ENCODE results near the gene NELL2. TPM values are rescaled to one million over a fixed set of nuclear protein-coding genes. Genes with fewer than 3 reads are reported as not detected.
A peak's percentile ranks its signal among the peaks of the same experiment; 100 is the strongest.
"Not testable (repeated sequence)": the region's sequence is repeated elsewhere in the genome, so short reads cannot be mapped to it uniquely, and the experiment has no call there.

Gene NELL2
- 28.4 TPM for polyA plus RNA-seq (2013, experiment 1 of 2)
- polyA plus RNA-seq (2013, experiment 2 of 2), result 40.8 TPM

DNA sequence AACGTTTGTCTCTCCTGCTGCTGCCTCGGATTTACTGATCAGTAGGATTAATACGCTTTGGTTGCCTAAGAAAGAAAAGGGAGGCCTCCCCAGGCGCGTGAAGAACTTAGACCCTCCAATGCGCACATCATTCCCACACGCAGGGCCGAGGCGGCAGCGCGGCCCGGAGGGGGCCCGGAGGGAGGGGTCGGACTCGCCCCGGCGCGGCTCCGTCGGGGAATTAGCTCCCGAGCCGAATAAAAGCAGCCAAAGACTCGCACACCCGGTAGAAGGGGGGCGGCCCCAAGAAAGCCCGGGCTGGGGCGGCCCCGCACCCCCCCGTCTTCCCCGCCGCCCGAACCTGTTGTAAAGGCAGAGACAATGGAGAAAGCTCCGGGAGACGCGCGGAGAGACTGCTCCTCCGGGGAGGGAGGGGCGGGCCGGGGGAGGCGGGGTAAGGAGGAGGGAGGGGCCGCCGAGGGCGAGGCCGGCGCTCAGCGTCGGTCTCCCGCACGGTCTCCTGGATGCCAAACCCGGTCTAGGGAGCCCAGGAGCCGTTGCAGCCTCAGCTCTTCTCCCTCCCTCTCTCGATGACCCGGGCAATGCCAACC lies at the start of gene NELL2:
Gene NELL2, minus strand, starts transcription at position 362 of the 590 bp plus-strand sequence. CDS start 446 bp downstream, outside the sequence.
- Histone ChIP-seq H3K4me1 (ENCODE audit: insufficient read depth, low read length) (peaks cover 11% of the 10 kb centered on the region; the same call in 1 of the 2 replicates), H3K9me3 (ENCODE audit: insufficient read depth, low read depth, low read length) (0 out of 2 replicates have a peak, but pooled peaks cover 3% of the 10 kb centered on the region), H3K4me3 (ENCODE audit: low read length) (peak within 1 kb of the TSS; percentile 82), H3K36me3 (ENCODE audit: insufficient read depth, low read length) (no peaks in the 10 kb centered on the region), H3K27ac (ENCODE audit: low read depth, low read length) (peak within 1 kb of the TSS; percentile 52; the same call in 1 of the 2 replicates), H3K9ac (ENCODE audit: low read depth, low read length) (peak within 1 kb of the TSS; percentile 72), H3K27me3 (ENCODE audit: insufficient read depth, low read length) (peaks cover 25% of the 10 kb centered on the region)
- WGBS, result under 1% methylated on average over 53 of the region's 53 CpGs

DNA sequence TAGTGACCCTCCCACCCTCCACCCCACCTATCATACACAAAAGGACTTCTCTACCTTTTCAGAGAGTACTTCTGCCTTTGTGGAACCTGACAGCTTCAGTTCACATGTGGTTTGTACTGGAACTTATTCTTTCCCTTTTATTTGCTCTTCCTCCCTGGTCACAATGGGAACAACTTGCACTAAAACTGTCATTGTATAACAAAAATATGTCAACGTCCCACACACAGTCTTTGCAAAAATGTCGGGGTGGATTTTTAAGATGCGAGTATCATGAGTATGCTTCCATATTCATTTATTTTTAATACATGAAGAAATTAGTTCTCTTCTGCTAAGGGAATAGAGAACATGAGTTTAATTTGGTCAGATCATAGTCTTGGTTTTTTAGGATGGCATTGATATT lies 45.6 kb upstream of the NELL2 start:
- no peak overlapping the region for H3K4me3 ChIP-seq (ENCODE audit: low read length)
- no peaks in the 10 kb centered on the region; the same call in 1 of the 2 replicates for H3K4me1 ChIP-seq (ENCODE audit: insufficient read depth, low read length)
- H3K27me3 ChIP-seq (ENCODE audit: insufficient read depth, low read length), result no peaks in the 10 kb centered on the region
- H3K36me3 ChIP-seq (ENCODE audit: insufficient read depth, low read length), result no peaks in the 10 kb centered on the region
- 90% methylated on average over 2 of the region's 3 CpGs for WGBS
- no peaks in the 10 kb centered on the region for H3K9me3 ChIP-seq (ENCODE audit: insufficient read depth, low read depth, low read length)
- H3K9ac ChIP-seq (ENCODE audit: low read depth, low read length), result no peak overlapping the region
- no peak overlapping the region for H3K27ac ChIP-seq (ENCODE audit: low read depth, low read length)

DNA sequence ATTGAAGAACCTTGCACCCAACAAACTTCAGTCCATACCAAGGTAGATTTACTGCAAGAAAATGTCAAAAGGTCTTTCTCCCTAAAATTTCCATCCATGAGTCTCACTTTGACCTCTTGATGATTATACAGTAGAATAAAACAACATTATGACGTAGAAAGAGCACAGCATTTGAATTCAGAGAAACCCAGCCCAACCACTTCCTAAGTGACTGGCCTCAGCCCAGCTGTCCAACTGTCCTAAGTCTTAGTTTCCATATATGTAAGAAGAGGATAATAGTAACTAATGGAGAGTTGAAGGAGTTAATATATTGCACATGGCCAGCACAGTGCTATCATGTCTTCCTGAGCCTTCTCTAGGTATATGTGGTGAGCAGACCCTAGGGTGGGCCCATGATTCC lies 41.0 kb upstream of the NELL2 start:
- Histone ChIP-seq H3K4me3 (ENCODE audit: low read length) (no peak overlapping the region), H3K27me3 (ENCODE audit: insufficient read depth, low read length) (no peaks in the 10 kb centered on the region), H3K9me3 (ENCODE audit: insufficient read depth, low read depth, low read length) (no peaks in the 10 kb centered on the region), H3K9ac (ENCODE audit: low read depth, low read length) (no peak overlapping the region), H3K4me1 (ENCODE audit: insufficient read depth, low read length) (no peaks in the 10 kb centered on the region; the same call in 1 of the 2 replicates), H3K27ac (ENCODE audit: low read depth, low read length) (no peak overlapping the region), H3K36me3 (ENCODE audit: insufficient read depth, low read length) (no peaks in the 10 kb centered on the region)
- WGBS, result 89% methylated on average over 1 of the region's 1 CpG

DNA sequence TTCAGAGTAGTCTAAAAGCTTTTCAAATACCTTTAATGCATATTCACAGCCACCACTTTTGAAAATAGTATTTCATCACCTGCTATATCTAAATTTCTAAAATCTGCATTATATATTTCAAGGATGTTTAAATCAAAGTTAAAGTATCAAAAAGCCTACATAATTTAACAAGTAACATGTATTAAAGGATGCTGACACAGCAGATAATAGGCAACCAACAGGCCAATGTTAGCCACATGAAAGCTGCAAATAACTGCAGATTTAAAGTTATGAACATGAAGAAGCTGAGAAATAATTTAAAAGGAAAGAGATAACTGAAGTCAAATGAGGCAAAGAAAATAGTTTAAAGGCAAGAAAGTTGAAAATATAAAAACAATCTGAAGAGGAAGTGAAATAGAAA lies 39.8 kb upstream of the NELL2 start:
- H3K4me3 ChIP-seq (ENCODE audit: low read length), result no peak overlapping the region
- no peaks in the 10 kb centered on the region for H3K9me3 ChIP-seq (ENCODE audit: insufficient read depth, low read depth, low read length)
- H3K27me3 ChIP-seq (ENCODE audit: insufficient read depth, low read length), result no peaks in the 10 kb centered on the region
- no peak overlapping the region for H3K27ac ChIP-seq (ENCODE audit: low read depth, low read length)
- H3K4me1 ChIP-seq (ENCODE audit: insufficient read depth, low read length), result no peaks in the 10 kb centered on the region
- H3K36me3 ChIP-seq (ENCODE audit: insufficient read depth, low read length), result no peaks in the 10 kb centered on the region
- H3K9ac ChIP-seq (ENCODE audit: low read depth, low read length), result no peak overlapping the region

DNA sequence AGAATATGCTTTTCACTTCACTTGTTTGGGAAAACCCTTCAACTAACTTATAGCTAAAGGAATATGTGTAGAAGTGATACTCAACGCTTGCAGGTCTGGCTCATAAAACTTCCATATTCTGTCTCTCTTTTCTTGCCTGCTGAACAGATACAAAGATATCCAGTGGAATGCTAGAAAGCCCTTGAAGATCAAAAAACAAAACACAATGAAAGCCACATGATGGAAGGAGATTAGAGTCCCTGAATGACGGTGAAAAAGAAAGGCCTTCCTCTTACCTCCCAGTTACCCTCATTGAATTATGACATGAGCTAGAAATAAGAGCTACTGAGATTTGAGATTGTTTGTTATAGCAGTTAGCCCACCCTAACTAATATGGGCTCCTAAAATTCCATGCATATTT lies 28.2 kb upstream of the NELL2 start:
- no peaks in the 10 kb centered on the region for H3K27me3 ChIP-seq (ENCODE audit: insufficient read depth, low read length)
- no peaks in the 10 kb centered on the region for H3K36me3 ChIP-seq (ENCODE audit: insufficient read depth, low read length)
- no peaks in the 10 kb centered on the region; the same call in 1 of the 2 replicates for H3K9me3 ChIP-seq (ENCODE audit: insufficient read depth, low read depth, low read length)
- H3K9ac ChIP-seq (ENCODE audit: low read depth, low read length), result no peak overlapping the region
- H3K27ac ChIP-seq (ENCODE audit: low read depth, low read length), result no peak overlapping the region
- no peak overlapping the region for H3K4me3 ChIP-seq (ENCODE audit: low read length)
- no peaks in the 10 kb centered on the region for H3K4me1 ChIP-seq (ENCODE audit: insufficient read depth, low read length)
- WGBS, result no CpG with 5 or more reads among the region's 2 CpGs

DNA sequence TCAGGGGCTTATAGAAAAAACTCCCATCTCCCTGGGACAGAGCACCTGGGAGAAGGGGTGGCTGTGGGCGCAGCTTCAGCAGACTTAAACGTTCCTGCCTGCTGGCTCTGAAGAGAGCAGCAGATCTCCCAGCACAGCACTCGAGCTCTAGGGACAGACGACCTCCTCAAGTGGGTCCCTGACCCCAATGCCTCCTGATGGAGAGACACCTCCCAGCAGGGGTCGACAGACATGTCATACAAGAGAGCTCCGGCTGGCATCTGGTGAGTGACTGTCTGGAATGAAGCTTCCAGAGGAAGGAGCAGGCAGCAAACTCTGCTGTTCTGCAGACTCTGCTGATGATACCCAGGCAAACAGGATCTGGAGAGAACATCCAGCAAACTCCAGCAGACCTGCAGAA lies 22.0 kb upstream of the NELL2 start:
- H3K36me3 ChIP-seq (ENCODE audit: insufficient read depth, low read length); H3K9ac ChIP-seq (ENCODE audit: low read depth, low read length); H3K4me1 ChIP-seq (ENCODE audit: insufficient read depth, low read length); H3K9me3 ChIP-seq (ENCODE audit: insufficient read depth, low read depth, low read length); H3K27ac ChIP-seq (ENCODE audit: low read depth, low read length); H3K4me3 ChIP-seq (ENCODE audit: low read length); H3K27me3 ChIP-seq (ENCODE audit: insufficient read depth, low read length): not testable (repeated sequence)
- 90% methylated on average over 6 of the region's 6 CpGs for WGBS

DNA sequence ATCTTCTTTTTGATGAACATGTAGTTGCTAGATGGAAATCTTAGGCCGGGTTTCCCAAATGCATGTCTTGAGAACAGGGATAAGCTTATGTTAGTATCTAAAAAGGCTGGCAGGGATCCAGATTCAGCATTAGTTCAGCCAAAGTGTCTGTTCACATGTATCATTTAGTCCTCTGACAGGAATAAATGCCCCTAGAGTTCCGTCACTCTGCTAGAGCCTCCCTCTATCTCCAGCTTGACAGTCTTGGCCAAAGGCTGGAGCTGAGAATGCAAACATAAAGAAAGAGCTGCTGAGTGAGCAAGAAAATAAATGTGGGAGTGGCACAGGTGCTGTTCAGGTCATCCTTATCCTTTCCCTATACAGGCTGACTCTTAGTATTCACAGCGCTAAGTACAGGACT lies 13.8 kb upstream of the NELL2 start:
- no peak overlapping the region for H3K9ac ChIP-seq (ENCODE audit: low read depth, low read length)
- no peaks in the 10 kb centered on the region for H3K27me3 ChIP-seq (ENCODE audit: insufficient read depth, low read length)
- 95% methylated on average over 3 of the region's 3 CpGs for WGBS

DNA sequence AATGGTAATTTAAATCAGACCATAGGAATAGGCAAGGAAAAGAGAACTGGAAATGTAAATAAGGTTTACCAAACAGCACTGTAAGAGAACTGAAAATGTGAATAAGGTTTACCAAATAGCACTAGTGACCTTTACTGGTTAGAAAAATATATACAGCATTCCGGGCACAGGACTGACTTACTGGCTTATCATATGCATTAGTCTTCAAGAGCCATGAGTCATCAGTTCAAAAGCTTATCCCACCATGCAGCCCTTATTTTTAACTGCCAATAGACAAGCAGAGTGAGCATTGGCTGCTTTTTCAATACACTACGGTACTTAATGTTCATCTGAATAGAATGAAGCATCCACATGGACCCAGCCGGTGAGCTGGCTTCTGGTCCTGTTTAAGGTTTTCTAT lies 13.0 kb upstream of the NELL2 start:
- Histone ChIP-seq H3K27me3 (ENCODE audit: insufficient read depth, low read length) (no peaks in the 10 kb centered on the region), H3K4me3 (ENCODE audit: low read length) (no peak overlapping the region), H3K9me3 (ENCODE audit: insufficient read depth, low read depth, low read length) (no peaks in the 10 kb centered on the region), H3K9ac (ENCODE audit: low read depth, low read length) (no peak overlapping the region), H3K4me1 (ENCODE audit: insufficient read depth, low read length) (no peaks in the 10 kb centered on the region), H3K36me3 (ENCODE audit: insufficient read depth, low read length) (no peaks in the 10 kb centered on the region), H3K27ac (ENCODE audit: low read depth, low read length) (no peak overlapping the region)
- WGBS, result 71% methylated on average over 3 of the region's 3 CpGs

More for the DNA sequence above, 13.8 kb upstream of the NELL2 start:
- no peak overlapping the region for H3K27ac ChIP-seq (ENCODE audit: low read depth, low read length)
- no peak overlapping the region for H3K4me3 ChIP-seq (ENCODE audit: low read length)
- no peaks in the 10 kb centered on the region for H3K4me1 ChIP-seq (ENCODE audit: insufficient read depth, low read length)
- H3K36me3 ChIP-seq (ENCODE audit: insufficient read depth, low read length), result no peaks in the 10 kb centered on the region
- H3K9me3 ChIP-seq (ENCODE audit: insufficient read depth, low read depth, low read length), result no peaks in the 10 kb centered on the region

DNA sequence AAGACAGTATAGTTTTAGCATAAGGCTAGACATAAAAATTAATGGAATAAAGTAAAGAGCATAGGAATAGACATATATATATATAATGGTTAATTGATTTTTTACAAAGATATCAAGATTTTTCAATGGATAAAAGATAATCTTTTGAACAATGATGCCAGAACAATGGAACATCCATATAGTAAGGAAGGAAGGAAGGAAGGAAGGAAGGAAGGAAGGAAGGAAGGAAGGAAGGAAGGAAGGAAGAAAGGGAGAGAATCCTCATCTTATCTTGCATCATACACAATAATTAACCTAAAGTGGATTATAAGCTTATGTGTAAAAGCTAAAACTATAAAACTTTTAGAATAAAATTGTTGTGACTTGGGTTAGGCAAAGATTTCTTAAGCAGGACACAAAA lies 9.8 kb upstream of the NELL2 start:
- H3K36me3 ChIP-seq (ENCODE audit: insufficient read depth, low read length), result no peaks in the 10 kb centered on the region
- peaks cover 7% of the 10 kb centered on the region; the same call in 1 of the 2 replicates for H3K9me3 ChIP-seq (ENCODE audit: insufficient read depth, low read depth, low read length)
- no peak overlapping the region for H3K27ac ChIP-seq (ENCODE audit: low read depth, low read length)
- no peaks in the 10 kb centered on the region for H3K27me3 ChIP-seq (ENCODE audit: insufficient read depth, low read length)
- H3K4me3 ChIP-seq (ENCODE audit: low read length), result no peak overlapping the region
- H3K9ac ChIP-seq (ENCODE audit: low read depth, low read length), result no peak overlapping the region
- H3K4me1 ChIP-seq (ENCODE audit: insufficient read depth, low read length), result no peaks in the 10 kb centered on the region

DNA sequence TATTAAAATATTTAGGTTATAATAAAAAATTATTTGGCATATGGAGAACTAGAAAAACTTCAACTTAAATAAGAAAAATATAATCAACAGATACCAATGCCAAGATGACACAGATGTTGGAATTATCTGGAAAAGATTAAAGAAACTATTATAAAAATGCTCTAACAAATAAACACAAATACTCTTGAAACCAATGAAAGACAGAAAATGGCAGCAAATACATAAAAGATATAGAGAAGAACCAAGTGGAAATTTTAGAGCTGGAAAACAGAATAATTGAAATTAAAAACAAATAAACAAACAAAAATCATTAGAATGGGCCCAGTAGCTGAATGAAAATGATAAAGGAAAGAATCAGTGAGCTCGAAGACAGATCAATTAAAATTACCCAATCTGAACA lies 5.1 kb upstream of the NELL2 start:
- H3K9me3 ChIP-seq (ENCODE audit: insufficient read depth, low read depth, low read length), result peaks cover 9% of the 10 kb centered on the region; the same call in 1 of the 2 replicates
- H3K27me3 ChIP-seq (ENCODE audit: insufficient read depth, low read length), result peaks cover 11% of the 10 kb centered on the region
- no peaks in the 10 kb centered on the region for H3K36me3 ChIP-seq (ENCODE audit: insufficient read depth, low read length)
- H3K4me3 ChIP-seq (ENCODE audit: low read length), result no peak overlapping the region
- no peak overlapping the region for H3K27ac ChIP-seq (ENCODE audit: low read depth, low read length)
- no CpG with 5 or more reads among the region's 1 CpG for WGBS
- H3K4me1 ChIP-seq (ENCODE audit: insufficient read depth, low read length), result 0 out of 2 replicates have a peak, but pooled peaks cover 3% of the 10 kb centered on the region
- H3K9ac ChIP-seq (ENCODE audit: low read depth, low read length), result no peak overlapping the region

DNA sequence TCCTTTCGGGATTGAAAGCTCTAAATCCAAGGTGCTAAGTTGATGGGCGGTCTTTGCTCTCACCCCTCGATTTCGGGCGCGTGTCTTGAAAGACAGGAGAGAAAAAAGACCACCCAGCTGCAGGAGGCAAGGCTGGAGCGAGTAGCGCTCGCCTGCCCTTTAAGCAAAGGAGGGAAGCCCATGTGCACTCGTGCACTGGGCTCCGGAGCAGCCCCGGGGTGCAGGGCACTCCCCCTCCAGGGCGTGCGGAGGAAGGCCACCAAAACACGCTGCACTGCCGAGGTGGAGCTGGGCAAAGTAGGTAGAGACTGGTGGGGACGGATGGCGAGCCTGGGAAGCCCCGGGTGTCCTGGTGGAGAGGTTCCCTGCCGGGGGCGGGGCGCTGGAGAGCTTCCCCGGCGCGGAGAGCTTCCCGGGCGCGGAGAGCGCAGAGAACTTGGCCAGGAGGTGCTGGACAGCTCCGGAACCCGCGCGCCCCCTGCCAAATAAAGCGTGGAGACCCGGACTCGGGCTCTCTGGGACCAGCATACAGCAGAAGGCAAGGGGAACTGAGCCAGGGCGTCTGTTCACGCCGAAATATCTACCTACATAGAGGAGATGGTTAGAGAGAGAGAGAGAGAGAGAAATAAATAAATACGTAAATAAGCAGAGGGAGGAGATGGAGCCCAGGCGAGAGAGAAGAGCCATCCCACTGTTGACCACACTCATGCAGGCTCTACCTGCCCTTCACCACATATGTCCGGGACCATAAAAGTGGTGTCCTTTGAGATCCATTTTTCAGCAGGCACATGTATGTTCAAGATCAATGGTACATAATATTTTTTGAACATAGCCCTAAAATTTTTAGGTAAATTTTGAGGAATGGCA lies 662 bp upstream of the NELL2 start:
- Histone ChIP-seq H3K4me1 (ENCODE audit: insufficient read depth, low read length) (peaks cover 11% of the 10 kb centered on the region; the same call in 1 of the 2 replicates), H3K36me3 (ENCODE audit: insufficient read depth, low read length) (no peaks in the 10 kb centered on the region), H3K9ac (ENCODE audit: low read depth, low read length) (peak overlapping the region; percentile 25; the same call in 1 of the 2 replicates), H3K9me3 (ENCODE audit: insufficient read depth, low read depth, low read length) (peaks cover 9% of the 10 kb centered on the region; the same call in 1 of the 2 replicates), H3K27me3 (ENCODE audit: insufficient read depth, low read length) (peaks cover 25% of the 10 kb centered on the region), H3K4me3 (ENCODE audit: low read length) (peak overlapping the region; percentile 82), H3K27ac (ENCODE audit: low read depth, low read length) (no peak overlapping the region; the same call in 1 of the 2 replicates)
- WGBS, result 3% methylated on average over 40 of the region's 42 CpGs

Measured in HUES64 (cell line).